Gastrocnemius medialis (tissue), 4 donors: ENCODE results near the gene PPP1R15B.

Experiments
- POLR2A ChIP-seq, 2 donors: fragments of 450-650 bp; IDR thresholded peaks; one replicate each; pipeline ENCODE4 v1.6.1; 2017; ENCODE audit warnings: antibody characterized with exemption in 2 of 2, mild to moderate bottlenecking in 2 of 2, moderate library complexity in 2 of 2
- TF ChIP-seq, protein P1 (sequence below), 5 experiments: fragments of 450-650 bp in 3 of 5; fragments of 200-600 bp in 2 of 5; sonication (generic) in 2 of 5; IDR thresholded peaks in 4 of 5; conservative IDR thresholded peaks in 1 of 5; 1 replicate in 4 of 5; 2 replicates in 1 of 5; pipeline ENCODE4 v1.5.1; 2016 to 2019; ENCODE audit warnings: antibody characterized with exemption in 5 of 5, mild to moderate bottlenecking in 3 of 5, moderate library complexity in 3 of 5

DNA sequence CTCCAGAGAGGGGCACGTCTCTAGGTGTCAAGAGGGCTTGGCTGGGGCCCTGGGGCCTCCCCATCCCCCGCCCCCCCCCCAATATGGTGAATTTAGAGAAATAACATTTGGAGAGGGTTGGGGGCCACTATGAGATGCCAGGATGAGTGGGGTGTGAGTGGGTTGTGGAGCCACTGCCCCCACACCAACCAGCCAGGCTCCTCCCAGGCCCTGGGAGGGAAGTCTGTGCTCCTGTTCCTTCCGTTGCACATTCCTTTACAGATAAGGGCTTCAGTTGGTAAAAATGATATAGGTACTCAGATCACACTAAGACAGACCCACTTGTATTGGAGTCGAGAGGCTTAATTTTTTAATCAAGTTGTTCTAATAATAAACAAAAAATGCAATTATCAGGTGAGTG lies 51.3 kb downstream of the PPP1R15B start:
- TF ChIP-seq POLR2A (IDR thresholded peaks at IDR 0.05) = no peak
- TF ChIP-seq, protein P1, sequence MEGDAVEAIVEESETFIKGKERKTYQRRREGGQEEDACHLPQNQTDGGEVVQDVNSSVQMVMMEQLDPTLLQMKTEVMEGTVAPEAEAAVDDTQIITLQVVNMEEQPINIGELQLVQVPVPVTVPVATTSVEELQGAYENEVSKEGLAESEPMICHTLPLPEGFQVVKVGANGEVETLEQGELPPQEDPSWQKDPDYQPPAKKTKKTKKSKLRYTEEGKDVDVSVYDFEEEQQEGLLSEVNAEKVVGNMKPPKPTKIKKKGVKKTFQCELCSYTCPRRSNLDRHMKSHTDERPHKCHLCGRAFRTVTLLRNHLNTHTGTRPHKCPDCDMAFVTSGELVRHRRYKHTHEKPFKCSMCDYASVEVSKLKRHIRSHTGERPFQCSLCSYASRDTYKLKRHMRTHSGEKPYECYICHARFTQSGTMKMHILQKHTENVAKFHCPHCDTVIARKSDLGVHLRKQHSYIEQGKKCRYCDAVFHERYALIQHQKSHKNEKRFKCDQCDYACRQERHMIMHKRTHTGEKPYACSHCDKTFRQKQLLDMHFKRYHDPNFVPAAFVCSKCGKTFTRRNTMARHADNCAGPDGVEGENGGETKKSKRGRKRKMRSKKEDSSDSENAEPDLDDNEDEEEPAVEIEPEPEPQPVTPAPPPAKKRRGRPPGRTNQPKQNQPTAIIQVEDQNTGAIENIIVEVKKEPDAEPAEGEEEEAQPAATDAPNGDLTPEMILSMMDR (IDR thresholded peaks at IDR 0.05 in 4 of 5, conservative IDR thresholded peaks at IDR 0.05 in 1 of 5) = no peak
